Left ventricle myocardium inferior (tissue), 1 donor: Measurements from ENCODE around the gene CHEK2. TPM values are rescaled to one million over a fixed set of nuclear protein-coding genes. Genes with fewer than 3 reads are reported as not detected.
A peak's percentile ranks its signal among the peaks of the same experiment; 100 is the strongest.
"Not testable (repeated sequence)": the region's sequence is repeated elsewhere in the genome, so short reads cannot be mapped to it uniquely, and the experiment has no call there.

Source experiments
- DNase-seq: peaks from one replicate; pipeline ENCODE4 v3.0.0-alpha.2; 2020
- H3K27ac ChIP-seq: fragments of 200-600 bp; replicated peaks from 2 replicates; pipeline ENCODE4 v1.8.0; 2021
- H3K27me3 ChIP-seq: fragments of 200-600 bp; 2 replicates; pipeline ENCODE4 v1.8.0; 2021; ENCODE audit warnings: low read depth
- H3K36me3 ChIP-seq: fragments of 200-600 bp; 2 replicates; pipeline ENCODE4 v1.8.0; 2021
- H3K4me1 ChIP-seq: fragments of 200-600 bp; 2 replicates; pipeline ENCODE4 v1.8.0; 2021
- H3K4me3 ChIP-seq: fragments of 200-600 bp; 2 replicates; pipeline ENCODE4 v1.8.0; 2021; ENCODE audit warnings: mild to moderate bottlenecking, moderate library complexity
- H3K9me3 ChIP-seq: fragments of 200-600 bp; replicated peaks from 2 replicates; pipeline ENCODE4 v1.8.0; 2021
- CTCF ChIP-seq: fragments of 200-600 bp; IDR thresholded peaks from 2 replicates; pipeline ENCODE4 v1.8.0; 2021; ENCODE audit warnings: antibody characterized with exemption, mild to moderate bottlenecking, borderline replicate concordance
- intact Hi-C: fragments of 100-400 bp; cut with micrococcal nuclease; formaldehyde crosslinking; loops from one replicate; pipeline ENCODE4 v1.11.0; 2022
- total RNA-seq: library from RNA; stranded (reverse); fragmentation: NEBNext Ultra II Directional; extraction: Animal tissue kit (Norgen Biotek cat#: 25700); gene quantifications from one replicate; pipeline ENCODE4 v1.2.1, GENCODE V29; 2021
- donor health status: DM: no; HTN: yes; CAD: no; lungs with severe emphysema.

CHEK2 gene
- total RNA-seq, 1 donor from 2014 or later, result 2.5 TPM

- Histone ChIP-seq H3K4me3 (no peak overlapping the region), H3K4me1 (no peaks in the 10 kb centered on the region), H3K27me3 (no peaks in the 10 kb centered on the region), H3K9me3 (no peaks in the 10 kb centered on the region), H3K27ac (no peak overlapping the region), H3K36me3 (no peaks in the 10 kb centered on the region)
- no peak for DNase-seq
- no peak for TF ChIP-seq CTCF
- intact Hi-C loops, result no loop called here
These were observed 38.7 kb downstream of the CHEK2 start for GRCh38 chr22:28702891-28703290.

GRCh38 chr22:28693041-28693760 is 48.4 kb downstream of the CHEK2 start:
- H3K27ac ChIP-seq, intact Hi-C loops, H3K36me3 ChIP-seq, H3K9me3 ChIP-seq, H3K4me3 ChIP-seq, DNase-seq, H3K4me1 ChIP-seq, H3K27me3 ChIP-seq: not testable (repeated sequence)

- DNase-seq, H3K27me3 ChIP-seq, H3K4me1 ChIP-seq, H3K27ac ChIP-seq, H3K9me3 ChIP-seq, H3K36me3 ChIP-seq, H3K4me3 ChIP-seq, intact Hi-C loops: not testable (repeated sequence)
These were observed 51.8 kb downstream of the CHEK2 start for GRCh38 chr22:28689796-28690195.

GRCh38 chr22:28682966-28683365 is 58.7 kb downstream of the CHEK2 start:
- H3K36me3 ChIP-seq, DNase-seq, H3K27me3 ChIP-seq, H3K4me3 ChIP-seq, intact Hi-C loops, H3K9me3 ChIP-seq, H3K27ac ChIP-seq: not testable (repeated sequence)
- peaks cover 21% of the 10 kb centered on the region for H3K4me1 ChIP-seq

GRCh38 chr22:28680813-28681490 is 60.7 kb downstream of the CHEK2 start:
- intact Hi-C loops, result not testable (repeated sequence)

GRCh38 chr22:28679611-28680287 is 61.9 kb downstream of the CHEK2 start, which contains the start of gene TTC28:
Gene TTC28, minus strand, starts transcription at chr22:28679840. Its CDS starts 117 bp downstream, at chr22:28679723.
- TF ChIP-seq CTCF, result peak; percentile 16
- peaks cover 21% of the 10 kb centered on the region for H3K4me1 ChIP-seq
- H3K27ac ChIP-seq, result peak within 1 kb of the TSS; percentile 79
- H3K27me3 ChIP-seq, H3K36me3 ChIP-seq, intact Hi-C loops, H3K9me3 ChIP-seq: not testable (repeated sequence)
- peak within 1 kb of the TSS; percentile 93 for H3K4me3 ChIP-seq
- peak; percentile 90 for DNase-seq

More at GRCh38 chr22:28680813-28681490, 60.7 kb downstream of the CHEK2 start:
- H3K4me1 ChIP-seq, result peaks cover 21% of the 10 kb centered on the region
- H3K4me3 ChIP-seq, DNase-seq, H3K36me3 ChIP-seq, H3K27me3 ChIP-seq, H3K9me3 ChIP-seq, H3K27ac ChIP-seq: not testable (repeated sequence)

- DNase-seq, H3K9me3 ChIP-seq, H3K36me3 ChIP-seq, intact Hi-C loops, H3K27me3 ChIP-seq: not testable (repeated sequence)
- Histone ChIP-seq H3K27ac (peak overlapping the region; percentile 79), H3K4me3 (peak overlapping the region; percentile 93), H3K4me1 (peaks cover 21% of the 10 kb centered on the region)
These were observed 62.6 kb downstream of the CHEK2 start for GRCh38 chr22:28678778-28679610.

- not testable (repeated sequence) for H3K27ac ChIP-seq
These were observed 63.5 kb downstream of the CHEK2 start for GRCh38 chr22:28678170-28678569.

More at GRCh38 chr22:28678170-28678569, 63.5 kb downstream of the CHEK2 start:
- peaks cover 21% of the 10 kb centered on the region for H3K4me1 ChIP-seq
- H3K36me3 ChIP-seq, H3K9me3 ChIP-seq, intact Hi-C loops, DNase-seq, H3K27me3 ChIP-seq: not testable (repeated sequence)
- peak overlapping the region; percentile 93 for H3K4me3 ChIP-seq
